Inferior parietal cortex (tissue), 1 donor: ENCODE measurements around the gene WDR33.
"Not testable (repeated sequence)": the region's sequence is repeated elsewhere in the genome, so short reads cannot be mapped to it uniquely, and the experiment has no call there.

Experiments
- DNase-seq: peaks from one replicate; pipeline ENCODE4 v3.0.0-alpha.2; 2016; ENCODE audit errors: extremely low spot score

WDR33 gene

GRCh38 chr2:127810156-127810618 lies 784 bp downstream of the WDR33 start:
- DNase-seq: peak; percentile 41

DNA sequence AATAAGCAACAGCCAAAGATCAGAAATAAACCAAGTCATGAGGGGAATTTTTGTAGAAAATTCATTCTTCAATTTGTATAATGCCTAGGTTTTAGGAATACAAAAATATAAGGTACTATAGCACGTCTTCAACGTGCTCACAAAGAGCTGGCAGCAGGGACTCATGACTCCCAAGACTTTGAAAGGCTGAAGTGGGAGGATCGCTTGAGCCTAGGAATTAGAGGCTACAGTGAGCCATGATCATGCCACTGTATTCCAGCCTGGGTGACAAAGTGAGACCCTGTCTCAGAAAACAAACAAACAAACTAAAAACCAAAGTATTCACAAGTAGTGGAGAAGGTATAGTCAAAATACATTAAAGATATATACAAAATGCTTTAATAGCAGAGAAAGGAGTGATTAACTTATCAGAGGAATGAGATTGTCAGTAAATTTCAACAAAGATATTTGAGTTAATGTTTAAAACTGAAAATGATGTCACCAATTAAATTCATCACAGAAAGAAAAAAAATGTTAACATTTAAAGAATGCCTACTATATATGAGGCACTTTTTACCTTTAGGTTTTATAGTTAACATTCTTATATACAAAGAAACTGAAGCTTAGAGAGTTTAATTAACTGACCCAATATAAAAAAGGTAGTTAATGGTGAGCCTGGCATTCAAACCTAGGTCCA lies 3.2 kb downstream of the WDR33 start:
- DNase-seq: no peak

GRCh38 chr2:127806860-127807259 lies 4.1 kb downstream of the WDR33 start:
- not testable (repeated sequence) for DNase-seq

DNA sequence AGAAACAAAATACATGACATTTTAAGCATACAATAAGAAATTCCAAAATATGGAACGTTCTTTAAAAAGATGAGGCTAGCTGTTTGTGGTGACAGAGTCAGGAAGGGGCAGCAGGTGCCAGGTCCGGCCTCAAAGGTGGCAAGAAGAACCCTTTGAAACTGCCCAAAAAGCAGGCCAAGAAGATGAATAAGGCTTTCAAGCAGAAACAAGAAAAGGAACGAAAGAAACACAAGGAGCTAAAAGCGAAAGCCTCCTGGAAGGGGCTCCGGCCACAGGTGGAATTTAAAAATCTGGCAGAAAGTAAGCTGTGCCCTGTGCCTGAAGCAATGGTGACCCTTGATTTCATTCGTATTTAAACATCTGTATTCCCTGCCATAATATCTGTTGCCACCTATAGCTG lies 5.5 kb downstream of the WDR33 start:
- no peak for DNase-seq

DNA sequence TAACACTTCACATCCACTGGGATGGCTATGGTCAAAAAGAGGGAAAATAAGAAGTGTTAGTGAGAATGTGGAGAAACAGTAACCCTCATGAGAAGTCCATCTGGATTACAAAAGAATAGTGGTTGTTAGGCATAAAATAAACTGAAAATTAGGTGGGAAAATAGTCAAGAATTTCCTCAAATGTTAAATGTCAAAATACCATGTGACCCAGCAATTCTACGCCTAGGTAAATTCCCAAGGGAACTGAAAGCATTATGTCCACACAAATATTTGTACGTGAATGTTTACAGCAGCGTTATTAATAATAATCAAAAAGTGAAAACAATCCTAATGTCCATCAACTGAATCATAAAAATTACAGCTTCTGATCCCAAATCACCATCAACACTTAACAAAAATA lies 11.0 kb downstream of the WDR33 start:
- DNase-seq: no peak

- no peak for DNase-seq
Measured at GRCh38 chr2:127796389-127796788, 14.6 kb downstream of the WDR33 start.

- not testable (repeated sequence) for DNase-seq
Measured at GRCh38 chr2:127794901-127795300, 16.1 kb downstream of the WDR33 start.

GRCh38 chr2:127792805-127793204 lies 18.2 kb downstream of the WDR33 start:
- no peak for DNase-seq

DNA sequence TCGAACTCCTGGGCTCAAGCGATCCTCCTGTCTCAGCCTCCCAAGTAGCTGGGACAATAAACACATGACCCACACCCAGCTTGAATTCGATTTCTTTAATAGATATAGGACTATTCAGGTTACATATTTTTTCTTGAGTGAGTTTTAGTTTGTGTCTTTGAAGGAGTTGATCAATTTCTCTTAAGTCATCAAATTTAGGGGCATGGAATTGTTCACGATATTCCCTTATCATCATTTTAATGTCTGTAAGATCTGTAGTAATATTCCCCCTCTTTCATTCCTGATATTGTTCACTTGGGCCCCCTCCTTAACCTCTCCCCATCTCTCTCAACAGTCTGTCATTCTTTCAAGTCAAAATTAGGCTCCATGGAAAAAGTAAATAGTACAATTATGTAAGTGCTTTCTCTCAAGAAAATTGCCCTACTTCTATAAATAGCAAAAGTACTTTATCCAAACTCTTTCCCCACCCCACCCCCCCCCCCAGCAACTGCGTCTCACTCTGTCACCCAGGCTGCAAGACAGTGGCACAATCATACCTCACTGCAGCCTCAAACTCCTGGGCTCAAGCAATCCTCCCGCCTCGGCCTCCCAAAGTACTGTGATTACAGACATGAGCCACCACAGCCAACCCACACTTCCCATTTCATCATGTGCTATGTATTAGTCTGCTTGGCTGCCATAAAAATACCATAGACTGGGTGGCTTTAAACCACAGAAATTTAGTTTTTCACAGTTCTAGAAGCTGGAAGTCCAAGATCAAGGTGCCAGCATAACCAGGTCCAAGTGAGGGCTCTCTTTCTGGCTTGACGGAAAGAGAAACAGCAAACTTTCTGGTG lies 20.1 kb downstream of the WDR33 start:
- no peak for DNase-seq

DNA sequence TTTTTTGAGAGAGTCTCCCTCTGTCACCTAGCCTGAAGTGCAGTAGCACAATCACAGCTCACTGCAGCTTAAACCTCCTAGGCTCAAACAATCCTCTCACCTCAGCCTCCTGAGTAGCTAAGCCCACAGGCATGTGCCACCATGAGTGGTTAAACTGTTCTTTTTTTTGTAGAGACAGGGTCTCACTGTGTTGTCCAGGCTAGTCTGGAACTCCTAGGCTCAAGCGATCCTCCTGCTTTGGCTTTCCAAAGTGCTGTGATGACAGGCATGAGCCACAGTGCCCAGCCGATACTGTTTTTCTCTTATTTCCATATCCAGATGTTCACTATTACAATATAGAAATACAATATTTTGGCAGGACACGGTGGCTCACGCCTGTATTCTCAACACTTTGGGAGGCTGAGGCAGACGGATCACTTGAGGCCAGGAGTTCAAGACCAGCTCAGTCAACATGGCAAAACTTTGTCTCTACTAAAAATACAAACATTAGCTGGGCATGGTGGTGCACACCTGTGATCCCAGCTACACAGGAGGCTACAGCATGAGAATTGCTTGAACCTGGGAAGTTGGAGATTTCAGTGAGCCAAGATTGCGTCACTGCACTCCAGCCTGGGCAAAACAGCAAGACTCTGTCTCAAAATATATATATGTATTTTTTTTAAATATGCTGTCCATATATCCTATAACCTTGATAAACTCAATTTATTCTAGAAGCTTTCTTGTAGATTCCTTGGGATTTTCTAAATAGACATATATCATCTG lies 24.7 kb downstream of the WDR33 start:
- DNase-seq: no peak

GRCh38 chr2:127784965-127785518 lies 25.9 kb downstream of the WDR33 start:
- DNase-seq: no peak

- DNase-seq: no peak
Measured at GRCh38 chr2:127783101-127783500, 27.9 kb downstream of the WDR33 start.

DNA sequence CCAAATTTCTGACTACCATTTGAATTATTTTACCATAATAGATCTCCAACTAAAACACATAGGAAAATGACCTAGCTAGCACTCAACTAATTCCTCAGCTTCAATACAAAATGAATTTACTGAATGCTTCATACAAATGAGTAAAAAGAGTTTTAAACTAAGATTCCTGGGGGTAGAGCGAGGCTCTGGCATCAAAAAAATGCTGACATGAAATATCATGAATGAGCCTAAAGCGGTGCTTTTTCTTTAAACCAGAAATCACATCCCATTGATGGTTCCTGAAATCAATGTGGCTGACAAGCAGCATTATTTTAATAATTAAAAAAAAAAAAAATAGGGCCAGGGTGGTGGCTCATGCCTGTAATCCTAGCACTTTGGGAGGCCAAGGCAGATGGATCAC lies 32.1 kb downstream of the WDR33 start:
- DNase-seq: no peak

DNA sequence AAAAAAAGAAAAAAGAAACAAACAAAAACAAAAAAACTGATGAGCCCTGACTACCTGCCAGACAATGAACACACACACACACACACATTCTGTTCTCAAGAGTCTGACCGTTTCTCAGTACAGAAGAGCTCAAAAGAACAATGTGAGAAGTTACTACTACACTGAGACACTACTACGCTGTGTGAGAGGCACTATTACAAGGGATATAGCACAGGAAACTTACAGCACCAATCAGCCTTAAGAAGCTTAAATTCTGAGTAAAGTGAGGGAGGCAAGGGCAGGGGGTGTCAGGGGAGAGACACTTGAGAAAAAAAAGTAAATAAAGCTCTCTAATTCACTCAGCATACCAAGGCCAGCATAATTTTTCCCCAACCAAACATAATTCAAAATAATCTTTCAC lies 32.5 kb downstream of the WDR33 start:
- DNase-seq: no peak

DNA sequence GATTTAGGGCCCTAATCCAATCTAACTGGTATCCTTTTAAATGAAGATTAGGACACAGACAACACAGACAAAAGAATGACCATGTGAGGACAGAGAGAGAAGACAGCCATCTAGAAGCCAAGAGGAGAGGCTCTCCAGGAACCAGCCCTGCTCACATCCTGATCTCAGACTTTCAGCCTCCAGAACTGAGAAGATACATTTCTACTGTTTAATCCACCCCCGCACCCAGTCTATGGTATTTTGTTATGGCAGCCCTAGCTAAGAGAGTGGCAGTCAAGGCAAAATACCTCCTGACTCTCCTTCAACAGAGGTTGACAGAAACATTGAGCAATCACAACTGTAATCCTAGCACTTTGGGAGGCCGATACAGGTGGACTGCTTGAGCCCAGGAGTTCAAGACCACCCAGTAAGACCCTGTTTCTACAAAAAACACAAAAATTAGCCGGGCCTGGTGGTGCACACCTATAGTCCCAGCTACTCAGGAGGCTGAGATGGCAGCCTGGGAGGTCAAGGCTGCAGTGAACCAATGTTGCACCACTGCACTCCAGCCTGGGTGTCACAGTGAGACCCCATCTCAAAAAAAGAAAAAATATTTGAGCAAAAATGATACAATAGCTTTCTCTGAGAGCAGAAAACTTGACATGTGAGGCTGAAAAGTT lies 34.7 kb downstream of the WDR33 start:
- no peak for DNase-seq

DNA sequence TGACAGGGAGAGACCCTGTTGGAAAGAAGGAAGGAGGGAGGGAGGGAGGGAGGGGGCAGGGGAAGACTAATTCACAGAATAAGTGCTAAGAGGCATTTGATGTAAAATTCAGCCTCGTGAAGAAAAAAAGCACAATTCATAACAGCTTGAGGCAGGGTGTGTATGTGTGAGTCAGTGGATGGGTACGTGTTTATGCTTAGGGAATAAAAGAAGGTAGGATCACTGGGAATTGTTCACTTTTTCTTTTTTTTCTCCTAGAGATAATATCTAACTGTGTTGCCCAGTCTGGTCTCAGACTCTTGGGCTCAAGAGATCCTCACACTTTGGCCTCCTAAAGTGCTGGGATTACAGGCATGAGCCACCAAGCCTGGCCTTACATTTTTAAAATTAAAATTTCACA lies 39.2 kb downstream of the WDR33 start:
- no peak for DNase-seq

DNA sequence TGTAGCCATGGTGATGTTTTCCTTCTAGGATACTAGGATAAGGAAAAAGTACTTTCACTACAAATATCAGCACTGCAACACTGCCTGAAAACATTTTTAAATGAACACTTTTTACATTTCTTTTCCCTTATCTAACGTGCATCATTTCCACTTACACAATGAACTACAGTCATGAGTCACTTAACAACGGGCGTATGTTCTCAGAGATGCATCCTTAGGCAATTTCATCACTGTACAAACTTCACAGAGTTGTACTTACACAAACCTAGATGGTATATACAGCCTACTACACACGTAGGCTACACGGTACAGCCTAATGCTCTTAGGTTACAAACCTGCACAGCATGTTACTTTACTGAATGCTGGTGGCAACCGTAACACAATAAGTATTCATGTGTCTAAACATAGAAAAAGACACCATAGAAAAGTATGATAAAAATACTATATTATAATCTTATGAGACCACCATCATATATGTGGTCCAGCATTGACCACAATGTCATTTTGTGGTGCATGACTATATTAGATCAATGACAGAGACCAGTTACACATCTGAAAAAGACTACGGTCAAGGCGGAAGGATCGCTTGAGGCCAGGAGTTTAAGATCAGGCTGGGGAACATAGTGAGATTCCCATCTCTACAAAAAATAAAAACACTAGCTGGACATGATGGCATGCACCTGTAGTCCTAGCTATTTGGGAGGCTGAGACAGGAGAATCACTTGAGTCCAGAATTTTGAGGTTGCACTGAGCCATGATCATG lies 39.8 kb downstream of the WDR33 start:
- peak; percentile 8 for DNase-seq

DNA sequence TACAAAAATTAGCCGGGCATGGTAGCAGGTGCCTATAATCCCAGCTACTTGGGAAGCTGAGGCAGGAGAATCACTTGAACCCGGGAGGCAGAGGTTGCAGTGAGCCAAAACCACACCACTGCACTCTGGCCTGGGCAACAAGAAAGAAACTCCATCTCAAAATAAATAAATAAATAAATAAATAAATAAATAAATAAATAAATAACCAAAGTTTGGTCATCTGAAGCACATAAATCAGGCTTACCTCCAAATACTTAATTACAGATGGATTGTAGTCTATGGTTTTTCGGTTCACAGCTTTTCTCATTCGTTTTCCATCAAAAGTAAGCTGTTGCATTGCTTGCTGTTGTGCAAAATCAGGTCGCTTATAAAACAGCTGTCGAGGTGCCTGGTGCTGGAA lies 40.4 kb downstream of the WDR33 start:
- not testable (repeated sequence) for DNase-seq

- no peak for DNase-seq
Measured at GRCh38 chr2:127769587-127769986, 41.4 kb downstream of the WDR33 start.

DNA sequence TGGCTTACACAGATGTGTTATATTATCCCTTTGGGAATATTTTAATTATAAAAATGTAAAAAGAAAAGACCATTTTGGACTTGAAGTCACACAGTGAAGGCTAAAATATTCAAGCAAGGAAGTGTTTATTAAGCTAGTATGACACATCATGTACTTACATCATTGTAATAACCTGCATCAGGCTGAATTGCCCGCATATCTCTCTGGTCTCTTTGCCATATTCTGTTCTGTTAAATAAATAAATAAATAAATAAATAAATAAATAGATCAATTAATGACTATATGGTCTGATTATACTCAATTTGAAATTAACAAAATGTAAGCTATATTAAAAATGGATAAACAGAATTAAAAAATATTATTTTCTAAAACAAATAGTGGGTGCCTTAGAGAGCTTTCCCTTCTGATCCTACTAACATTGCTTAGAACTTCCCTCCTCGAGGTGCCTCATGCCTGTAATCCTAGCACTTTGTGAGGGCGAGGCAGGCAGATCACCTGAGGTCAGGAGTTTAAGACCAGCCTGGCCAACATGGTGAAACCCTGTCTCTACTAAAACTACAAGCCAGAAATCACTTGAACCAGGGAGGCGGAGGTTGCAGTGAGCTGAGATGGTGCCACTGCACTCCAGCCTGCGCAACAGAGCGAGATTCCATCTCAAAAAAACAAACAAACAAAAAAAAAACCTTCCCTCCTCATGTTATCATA lies 42.0 kb downstream of the WDR33 start:
- no peak for DNase-seq
